ENCODE results near the gene SAMSN1. TPM values are rescaled to one million over a fixed set of nuclear protein-coding genes. Genes with fewer than 3 reads are reported as not detected.

SAMSN1 gene
- total and polyA plus RNA-seq, 2 of the 8 experiments (the other 6 are each of a cell fraction or from before 2014, with no cell fraction given), result 0.50 to 3.0 TPM

- no peak overlapping the region for H3K4me3 ChIP-seq (ENCODE audit: extremely low read depth in 1 of 4, insufficient read depth in 2 of 4, low read depth in 3 of 4, low read length in 4 of 4)
- no peaks in the 10 kb centered on the region for H3K36me3 ChIP-seq (ENCODE audit: control insufficient read depth in 2 of 4, insufficient read depth in 4 of 4, low read length in 3 of 4)
- H2BK15ac ChIP-seq (ENCODE audit: low read length), result no peak overlapping the region
- H3K4me2 ChIP-seq (ENCODE audit: insufficient read depth in 1 of 2, low read depth in 2 of 2, low read length in 2 of 2), result no peak overlapping the region
- no peak overlapping the region for H2BK5ac ChIP-seq (ENCODE audit: low read depth, low read length)
- H3K4me1 ChIP-seq (replicated peaks in 1 of 4; ENCODE audit: control insufficient read depth in 3 of 4, insufficient read depth in 4 of 4, low read length in 3 of 4), result no peaks in the 10 kb centered on the region
- H2BK20ac ChIP-seq (ENCODE audit: low read length), result no peak overlapping the region
- H3K27ac ChIP-seq (ENCODE audit: low read depth, low read length), result no peak overlapping the region
- H4K8ac ChIP-seq (ENCODE audit: extremely low read depth, insufficient read depth, low read length), result no peak overlapping the region
- no peak overlapping the region for H3K4ac ChIP-seq (replicated peaks; ENCODE audit: insufficient read length, low read depth, low read length)
- no peak overlapping the region for H3K18ac ChIP-seq (ENCODE audit: extremely low read depth, low read length)
- H4K5ac ChIP-seq (ENCODE audit: insufficient read length, low read depth, low read length), result no peak overlapping the region
- H3K56ac ChIP-seq (replicated peaks; ENCODE audit: insufficient read length, low read depth, low read length), result no peak overlapping the region
- H4K91ac ChIP-seq (replicated peaks; ENCODE audit: insufficient read length, low read length), result no peak overlapping the region
- H3K79me2 ChIP-seq (ENCODE audit: control insufficient read depth in 1 of 2, insufficient read depth in 2 of 2, low read length in 2 of 2), result no peaks in the 10 kb centered on the region
- H2BK120ac ChIP-seq (replicated peaks; ENCODE audit: low read depth, low read length), result no peak overlapping the region
- H4K20me1 ChIP-seq (replicated peaks in 1 of 2; ENCODE audit: control insufficient read depth in 1 of 2, insufficient read depth in 2 of 2, low read length in 2 of 2), result no peaks in the 10 kb centered on the region
- H3K27me3 ChIP-seq (replicated peaks in 1 of 4; ENCODE audit: control insufficient read depth in 3 of 4, extremely low read depth in 1 of 4, insufficient read depth in 3 of 4, low read length in 3 of 4), result no peaks in the 10 kb centered on the region
- H3K23ac ChIP-seq (ENCODE audit: insufficient read length), result no peak overlapping the region
- CTCF ChIA-PET (ENCODE audit: partially characterized antibody), result no interaction called here
- TF ChIP-seq SP4 (IDR thresholded peaks at IDR 0.05; ENCODE audit: low read length) (no peak), ATF3 (IDR thresholded peaks at IDR 0.05; ENCODE audit: insufficient read depth, low read depth, low read length) (no peak), RNF2 (IDR thresholded peaks at IDR 0.05; ENCODE audit: borderline replicate concordance, low read depth, low read length, missing control alignments, poor library complexity, severe bottlenecking) (no peak), ZNF274 (IDR thresholded peaks at IDR 0.05; ENCODE audit: borderline replicate concordance, extremely low read depth, low read length) (no peak), HDAC2 (IDR thresholded peaks at IDR 0.05; ENCODE audit: borderline replicate concordance in 1 of 2, low read depth in 2 of 2, low read length in 2 of 2) (no peak), SIN3A (conservative IDR thresholded peaks at IDR 0.05 in 1 of 2, IDR thresholded peaks at IDR 0.05 in 1 of 2; ENCODE audit: low read depth in 1 of 2, low read length in 2 of 2) (no peak), E2F6 (IDR thresholded peaks at IDR 0.05) (no peak), MAFK (IDR thresholded peaks at IDR 0.05; ENCODE audit: low read depth, low read length) (no peak), TAF7 (optimal IDR thresholded peaks at IDR 0.05; ENCODE audit: borderline replicate concordance, low read depth, low read length) (no peak), CHD2 (IDR thresholded peaks at IDR 0.05; ENCODE audit: low read length) (no peak), NRF1 (IDR thresholded peaks at IDR 0.05; ENCODE audit: low read depth, low read length) (no peak), BCL11A (IDR thresholded peaks at IDR 0.05; ENCODE audit: low read depth in 2 of 2, low read length in 2 of 2) (no peak)
- no peak overlapping the region for H3K9ac ChIP-seq (replicated peaks in 1 of 4; ENCODE audit: extremely low read depth in 1 of 4, low read depth in 3 of 4, low read length in 3 of 4)
- H3K9me3 ChIP-seq (ENCODE audit: insufficient read depth in 2 of 2, low read depth in 1 of 2, low read length in 1 of 2), result no peaks in the 10 kb centered on the region
- H2BK12ac ChIP-seq (ENCODE audit: low read depth, low read length), result no peak overlapping the region
- FAIRE-seq (no peak), DNase-seq (ENCODE audit: low read depth in 1 of 2, low spot score in 2 of 2) (no peak)
- H3K79me1 ChIP-seq (ENCODE audit: low read depth, low read length), result no peaks in the 10 kb centered on the region
- H2AK5ac ChIP-seq (ENCODE audit: low read depth, low read length), result no peak overlapping the region
- H3K14ac ChIP-seq (ENCODE audit: insufficient read length), result no peak overlapping the region
- POLR2A ChIA-PET (ENCODE audit: partially characterized antibody), result no interaction called here
- H3K23me2 ChIP-seq (ENCODE audit: low read depth, low read length), result no peaks in the 10 kb centered on the region
- no peak overlapping the region for H2AFZ ChIP-seq (ENCODE audit: low read length)
- WGBS, 2 experiments (ENCODE audit: extremely low coverage in 1 of 2, insufficient coverage in 1 of 2, insufficient read length in 1 of 2, insufficient replicate concordance in 2 of 2, low coverage in 1 of 2, low lambda C conversion rate in 2 of 2, missing lambda C conversion rate in 1 of 2), result 79% methylated on average over 1 of the region's 1 CpG; no CpG with 5 or more reads in 1 of the 2 experiments
Observed at GRCh38 chr21:14466715-14467114, 79.4 kb downstream of the SAMSN1 start.

Measured in H1 (cell line).